Activated naive CD4-positive, alpha-beta T cell treated with anti-CD3 and anti-CD28 coated beads, Interleukin-2, amount 50 U/mL, for 16 hours (primary cell): ENCODE results near the gene UBXN7.
"Not testable (repeated sequence)": the region's sequence is repeated elsewhere in the genome, so short reads cannot be mapped to it uniquely, and the experiment has no call there.

Experiments
- DNase-seq: peaks from one replicate; pipeline ENCODE4 v3.0.0-alpha.2; 2020

Gene UBXN7

GRCh38 chr3:196414469-196414868 is 17.8 kb downstream of the UBXN7 start:
- DNase-seq: no peak

GRCh38 chr3:196412704-196413103 is 19.5 kb downstream of the UBXN7 start:
- no peak for DNase-seq

- no peak for DNase-seq
Measured at GRCh38 chr3:196409409-196409808, 22.8 kb downstream of the UBXN7 start.

GRCh38 chr3:196408565-196409300 is 23.5 kb downstream of the UBXN7 start:
- DNase-seq: no peak

GRCh38 chr3:196406811-196407470 is 25.3 kb downstream of the UBXN7 start:
- DNase-seq: no peak

- DNase-seq: no peak
Measured at GRCh38 chr3:196400331-196400730, 31.9 kb downstream of the UBXN7 start.

GRCh38 chr3:196399485-196399945 is 32.7 kb downstream of the UBXN7 start:
- no peak for DNase-seq

GRCh38 chr3:196398782-196399181 is 33.4 kb downstream of the UBXN7 start:
- no peak for DNase-seq

GRCh38 chr3:196397941-196398340 is 34.3 kb downstream of the UBXN7 start:
- DNase-seq: no peak

- no peak for DNase-seq
Measured at GRCh38 chr3:196390116-196390515, 42.1 kb downstream of the UBXN7 start.

- DNase-seq: no peak
Measured at GRCh38 chr3:196388956-196389355, 43.3 kb downstream of the UBXN7 start.

- DNase-seq: not testable (repeated sequence)
Measured at GRCh38 chr3:196387941-196388340, 44.3 kb downstream of the UBXN7 start.

- not testable (repeated sequence) for DNase-seq
Measured at GRCh38 chr3:196386797-196387196, 45.4 kb downstream of the UBXN7 start.

GRCh38 chr3:196386034-196386433 is 46.2 kb downstream of the UBXN7 start:
- DNase-seq: not testable (repeated sequence)

- not testable (repeated sequence) for DNase-seq
Measured at GRCh38 chr3:196385446-196385845, 46.8 kb downstream of the UBXN7 start.

GRCh38 chr3:196378146-196378841 is 53.9 kb downstream of the UBXN7 start:
- DNase-seq: no peak

GRCh38 chr3:196377321-196377720 is 54.9 kb downstream of the UBXN7 start:
- DNase-seq: no peak

- DNase-seq: no peak
Measured at GRCh38 chr3:196365736-196366135, 66.5 kb downstream of the UBXN7 start.

GRCh38 chr3:196360586-196360985 is 71.6 kb downstream of the UBXN7 start:
- no peak for DNase-seq

GRCh38 chr3:196358540-196358939 is 73.7 kb downstream of the UBXN7 start:
- not testable (repeated sequence) for DNase-seq

- no peak for DNase-seq
Measured at GRCh38 chr3:196357905-196358304, 74.3 kb downstream of the UBXN7 start.

- no peak for DNase-seq
Measured at GRCh38 chr3:196356556-196356955, 75.7 kb downstream of the UBXN7 start.

- DNase-seq: no peak
Measured at GRCh38 chr3:196355668-196356067, 76.6 kb downstream of the UBXN7 start.

GRCh38 chr3:196354132-196354531 is 78.1 kb downstream of the UBXN7 start:
- no peak for DNase-seq
